Esophagus muscularis mucosa (tissue), 3 donors: Measurements from ENCODE around the gene DHTKD1.

Experiments
- POLR2A ChIP-seq: fragments of 450-650 bp; IDR thresholded peaks from one replicate; pipeline ENCODE4 v1.6.1; 2017; ENCODE audit warnings: antibody characterized with exemption, moderate library complexity, mild to moderate bottlenecking, low read depth
- POLR2AphosphoS5 ChIP-seq, 2 donors: sonication (generic); formaldehyde crosslinking; IDR thresholded peaks; one replicate each; pipeline ENCODE4 v1.6.1; 2017; ENCODE audit warnings: antibody characterized with exemption in 2 of 2
- TF ChIP-seq, protein P1 (sequence below), 3 experiments: fragments of 200-600 bp in 2 of 3; fragments of 450-650 bp in 1 of 3; sonication (generic) in 2 of 3; IDR thresholded peaks; one replicate each; pipeline ENCODE4 v1.5.1; 2017 to 2019; ENCODE audit warnings: antibody characterized with exemption in 3 of 3, mild to moderate bottlenecking in 2 of 3, moderate library complexity in 1 of 3

DNA sequence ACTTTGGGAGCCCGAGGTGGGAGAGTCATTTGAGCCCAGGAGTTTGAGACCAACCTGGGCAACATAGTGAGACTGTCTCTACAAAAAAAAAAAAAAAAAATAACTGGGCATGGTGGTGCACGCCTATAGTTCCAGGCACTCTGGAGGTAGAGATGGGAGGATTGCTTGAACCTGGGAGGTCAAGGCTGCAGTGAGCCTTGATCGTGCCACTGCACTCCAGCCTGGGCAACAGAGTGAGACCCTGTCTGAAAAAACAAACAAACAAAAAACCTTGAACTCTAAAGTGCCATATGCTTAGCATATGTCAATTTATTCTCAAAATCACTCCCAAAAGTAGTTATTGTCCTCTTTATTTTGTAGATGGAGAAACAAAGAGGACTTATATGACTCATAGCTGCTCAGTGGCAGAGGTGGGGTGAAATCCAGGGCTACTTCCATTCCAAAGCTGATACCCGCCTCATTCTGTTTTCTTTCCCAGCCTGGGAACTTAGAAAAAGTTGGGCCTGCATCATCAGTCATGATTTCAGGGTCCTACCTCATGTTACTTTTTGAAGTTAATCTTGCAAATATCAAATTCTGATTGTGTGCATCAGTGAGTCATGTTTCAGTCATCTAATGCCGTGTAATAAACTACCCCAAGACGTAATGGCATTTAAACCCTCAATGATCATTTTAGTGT is 13.3 kb downstream of the DHTKD1 start:
- no peak for TF ChIP-seq POLR2A
- TF ChIP-seq, protein P1, sequence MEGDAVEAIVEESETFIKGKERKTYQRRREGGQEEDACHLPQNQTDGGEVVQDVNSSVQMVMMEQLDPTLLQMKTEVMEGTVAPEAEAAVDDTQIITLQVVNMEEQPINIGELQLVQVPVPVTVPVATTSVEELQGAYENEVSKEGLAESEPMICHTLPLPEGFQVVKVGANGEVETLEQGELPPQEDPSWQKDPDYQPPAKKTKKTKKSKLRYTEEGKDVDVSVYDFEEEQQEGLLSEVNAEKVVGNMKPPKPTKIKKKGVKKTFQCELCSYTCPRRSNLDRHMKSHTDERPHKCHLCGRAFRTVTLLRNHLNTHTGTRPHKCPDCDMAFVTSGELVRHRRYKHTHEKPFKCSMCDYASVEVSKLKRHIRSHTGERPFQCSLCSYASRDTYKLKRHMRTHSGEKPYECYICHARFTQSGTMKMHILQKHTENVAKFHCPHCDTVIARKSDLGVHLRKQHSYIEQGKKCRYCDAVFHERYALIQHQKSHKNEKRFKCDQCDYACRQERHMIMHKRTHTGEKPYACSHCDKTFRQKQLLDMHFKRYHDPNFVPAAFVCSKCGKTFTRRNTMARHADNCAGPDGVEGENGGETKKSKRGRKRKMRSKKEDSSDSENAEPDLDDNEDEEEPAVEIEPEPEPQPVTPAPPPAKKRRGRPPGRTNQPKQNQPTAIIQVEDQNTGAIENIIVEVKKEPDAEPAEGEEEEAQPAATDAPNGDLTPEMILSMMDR (IDR thresholded peaks at IDR 0.05), result no peak
- no peak for TF ChIP-seq POLR2AphosphoS5 (IDR thresholded peaks at IDR 0.05)
